ENCODE results near the gene PIGL. TPM values are rescaled to one million over a fixed set of nuclear protein-coding genes. Genes with fewer than 3 reads are reported as not detected.
A peak's percentile ranks its signal among the peaks of the same experiment; 100 is the strongest.

The PIGL gene
- 14.4 and 19.3 TPM in 2 replicates for total RNA-seq
- 12.6 and 16.4 TPM in 2 replicates for polyA plus RNA-seq
- 9.0 and 10.5 TPM in 2 replicates for polyA plus RNA-seq (2012)
- polyA minus RNA-seq (ENCODE audit: low replicate concordance): 16.2 and 20.8 TPM in 2 replicates

- peak within 1 kb of the TSS; percentile 94 for H2AFZ ChIP-seq (ENCODE audit: low read length)
- no peak for TF ChIP-seq EZH2 (IDR thresholded peaks at IDR 0.05; ENCODE audit: low read length, missing control alignments)
- TF ChIP-seq CTCF (conservative IDR thresholded peaks at IDR 0.05 in 1 of 2, IDR thresholded peaks at IDR 0.05 in 1 of 2; ENCODE audit: low read depth in 1 of 2, low read length in 2 of 2): no peak
- DNase-seq (ENCODE audit: low read depth in 2 of 2): peak; percentile 94 to 97
- peaks cover 2% of the 10 kb centered on the region for H3K36me3 ChIP-seq (ENCODE audit: control insufficient read depth, insufficient read depth, low read length)
- peak within 1 kb of the TSS; percentile 80 to 98 (median 96) for H3K4me3 ChIP-seq (replicated peaks in 1 of 4; ENCODE audit: control extremely low read depth in 1 of 4, insufficient read depth in 1 of 4, low read depth in 3 of 4, low read length in 4 of 4)
- peak within 1 kb of the TSS; percentile 97 for H3K4me2 ChIP-seq (ENCODE audit: extremely low read depth, insufficient read depth, low read length)
- peak within 1 kb of the TSS; percentile 84 for H3K27ac ChIP-seq (ENCODE audit: insufficient read depth, low read length)
- H3K4me1 ChIP-seq (ENCODE audit: control insufficient read depth, extremely low read depth, insufficient read depth, low read length): peaks cover 3% of the 10 kb centered on the region
- H3K9me3 ChIP-seq (ENCODE audit: control insufficient read depth, insufficient read depth, low read depth, low read length): no peaks in the 10 kb centered on the region
- no peaks in the 10 kb centered on the region for H3K27me3 ChIP-seq (ENCODE audit: control insufficient read depth, insufficient read depth, low read length)
- H3K79me2 ChIP-seq (ENCODE audit: control insufficient read depth, insufficient read depth, low read length): peaks cover 51% of the 10 kb centered on the region
- no peaks in the 10 kb centered on the region for H4K20me1 ChIP-seq (ENCODE audit: control insufficient read depth, extremely low read depth, insufficient read depth, low read length)
- H3K9ac ChIP-seq (ENCODE audit: insufficient read depth, low read length): peak within 1 kb of the TSS; percentile 87
Observed at GRCh38 chr17:16217002-16217635, at the start of gene PIGL. Gene PIGL (plus strand): TSS chr17:16217210. CDS start chr17:16217227, 17 bp downstream.

GRCh38 chr17:16171613-16172012 is 45.4 kb upstream of the PIGL start:
- no peaks in the 10 kb centered on the region for H3K4me1 ChIP-seq (ENCODE audit: control insufficient read depth, extremely low read depth, insufficient read depth, low read length)
- H3K79me2 ChIP-seq (ENCODE audit: control insufficient read depth, insufficient read depth, low read length): peaks cover 26% of the 10 kb centered on the region
- H3K4me2 ChIP-seq (ENCODE audit: extremely low read depth, insufficient read depth, low read length): no peak overlapping the region
- DNase-seq (ENCODE audit: low read depth in 2 of 2): peak in 1 of 2 donors; percentile 69
- H3K27ac ChIP-seq (ENCODE audit: insufficient read depth, low read length): no peak overlapping the region
- no peak overlapping the region for H3K4me3 ChIP-seq (replicated peaks in 1 of 4; ENCODE audit: control extremely low read depth in 1 of 4, insufficient read depth in 1 of 4, low read depth in 3 of 4, low read length in 4 of 4)
- H4K20me1 ChIP-seq (ENCODE audit: control insufficient read depth, extremely low read depth, insufficient read depth, low read length): no peaks in the 10 kb centered on the region
- no peak overlapping the region for H3K9ac ChIP-seq (ENCODE audit: insufficient read depth, low read length)
- TF ChIP-seq EZH2 (IDR thresholded peaks at IDR 0.05; ENCODE audit: low read length, missing control alignments) (no peak), CTCF (conservative IDR thresholded peaks at IDR 0.05 in 1 of 2, IDR thresholded peaks at IDR 0.05 in 1 of 2; ENCODE audit: low read depth in 1 of 2, low read length in 2 of 2) (no peak)
- H3K36me3 ChIP-seq (ENCODE audit: control insufficient read depth, insufficient read depth, low read length): no peaks in the 10 kb centered on the region
- no peaks in the 10 kb centered on the region for H3K27me3 ChIP-seq (ENCODE audit: control insufficient read depth, insufficient read depth, low read length)
- H3K9me3 ChIP-seq (ENCODE audit: control insufficient read depth, insufficient read depth, low read depth, low read length): no peaks in the 10 kb centered on the region
- H2AFZ ChIP-seq (ENCODE audit: low read length): no peak overlapping the region

DNA sequence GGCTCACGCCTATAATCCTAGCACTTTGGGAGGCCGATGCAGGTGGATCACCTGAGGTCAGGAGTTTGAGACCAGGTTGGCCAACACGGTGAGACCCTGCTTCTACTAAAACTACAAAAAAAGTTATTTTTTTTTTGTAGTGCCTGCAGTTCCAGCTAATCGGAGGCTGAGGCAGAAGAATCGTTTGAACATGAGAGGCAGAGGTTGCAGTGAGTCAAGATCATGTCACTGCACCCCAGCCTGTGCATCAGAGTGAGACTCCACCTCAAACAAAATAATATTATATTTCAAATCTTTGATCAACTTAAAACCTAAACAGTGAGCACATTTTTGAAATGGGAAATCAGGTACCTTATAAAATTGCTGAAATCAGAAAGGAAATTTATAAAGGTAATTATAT is 38.2 kb upstream of the PIGL start:
- H3K36me3 ChIP-seq (ENCODE audit: control insufficient read depth, insufficient read depth, low read length): no peaks in the 10 kb centered on the region
- H3K79me2 ChIP-seq (ENCODE audit: control insufficient read depth, insufficient read depth, low read length): peaks cover 38% of the 10 kb centered on the region
- peak overlapping the region; percentile 21 for H3K4me2 ChIP-seq (ENCODE audit: extremely low read depth, insufficient read depth, low read length)
- DNase-seq (ENCODE audit: low read depth in 2 of 2): peak; percentile 15 to 21
- no peak overlapping the region for H3K4me3 ChIP-seq (replicated peaks in 1 of 4; ENCODE audit: control extremely low read depth in 1 of 4, insufficient read depth in 1 of 4, low read depth in 3 of 4, low read length in 4 of 4)
- no peaks in the 10 kb centered on the region for H4K20me1 ChIP-seq (ENCODE audit: control insufficient read depth, extremely low read depth, insufficient read depth, low read length)
- H3K4me1 ChIP-seq (ENCODE audit: control insufficient read depth, extremely low read depth, insufficient read depth, low read length): no peaks in the 10 kb centered on the region
- H3K9ac ChIP-seq (ENCODE audit: insufficient read depth, low read length): no peak overlapping the region
- no peaks in the 10 kb centered on the region for H3K9me3 ChIP-seq (ENCODE audit: control insufficient read depth, insufficient read depth, low read depth, low read length)
- H2AFZ ChIP-seq (ENCODE audit: low read length): no peak overlapping the region
- H3K27ac ChIP-seq (ENCODE audit: insufficient read depth, low read length): no peak overlapping the region
- TF ChIP-seq EZH2 (IDR thresholded peaks at IDR 0.05; ENCODE audit: low read length, missing control alignments) (no peak), CTCF (conservative IDR thresholded peaks at IDR 0.05 in 1 of 2, IDR thresholded peaks at IDR 0.05 in 1 of 2; ENCODE audit: low read depth in 1 of 2, low read length in 2 of 2) (no peak)
- H3K27me3 ChIP-seq (ENCODE audit: control insufficient read depth, insufficient read depth, low read length): no peaks in the 10 kb centered on the region
